GM18951 (cell line): ENCODE measurements around the gene LACTB.
"Not testable (repeated sequence)": the region's sequence is repeated elsewhere in the genome, so short reads cannot be mapped to it uniquely, and the experiment has no call there.

ENCODE experiments used
- POLR2A ChIP-seq: IDR thresholded peaks from 4 replicates; pipeline ENCODE4 v1.6.1; 2011; ENCODE audit warnings: mild to moderate bottlenecking; ENCODE audit not compliant: insufficient read length, insufficient read depth; ENCODE audit errors: extremely low read depth
- in situ Hi-C: fragments of 300-500 bp; cut with MboI; formaldehyde crosslinking; loops from one replicate; pipeline ENCODE4 v1.12.0; 2022; ENCODE audit warnings: low sequenced_read_pairs, mixed read lengths, inconsistent platforms; ENCODE audit not compliant: unreplicated experiment

The LACTB gene

DNA sequence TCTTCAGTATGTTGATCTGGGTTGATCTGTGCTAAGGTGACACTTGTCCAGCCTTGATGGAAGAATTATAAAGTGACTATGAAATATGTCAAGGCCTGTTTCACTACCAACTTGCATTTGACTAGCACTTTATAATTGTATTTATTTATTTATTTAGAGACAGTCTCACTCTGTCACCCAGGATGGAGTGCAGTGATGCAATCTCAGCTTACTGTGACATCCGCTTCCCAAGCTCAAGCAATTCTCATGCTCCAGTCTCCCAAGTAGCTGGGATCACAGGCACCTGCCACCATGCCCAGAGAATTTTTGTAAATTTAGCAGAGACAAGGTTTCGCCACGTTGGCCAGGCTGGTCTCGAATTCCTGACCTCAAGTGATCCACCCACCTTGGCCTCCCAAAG lies 25.5 kb upstream of the LACTB start:
- no peak for TF ChIP-seq POLR2A
- in situ Hi-C loops: no loop called here

DNA sequence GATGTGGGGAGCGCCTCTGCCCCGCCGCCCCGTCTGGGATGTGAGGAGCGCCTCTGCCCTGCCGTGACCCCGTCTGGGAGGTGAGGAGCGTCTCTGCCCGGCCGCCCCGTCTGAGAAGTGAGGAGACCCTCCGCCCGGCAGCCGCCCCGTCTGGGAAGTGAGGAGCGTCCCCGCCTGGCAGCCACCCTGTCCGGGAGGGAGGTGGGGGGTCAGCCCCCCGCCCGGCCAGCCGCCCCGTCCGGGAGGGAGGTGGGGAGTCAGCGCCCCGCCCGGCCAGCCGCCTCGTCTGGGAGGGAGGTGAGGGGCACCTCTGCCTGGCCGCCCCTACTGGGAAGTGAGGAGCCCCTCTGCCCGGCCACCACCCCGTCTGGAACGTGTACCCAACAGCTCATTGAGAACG lies 22.8 kb upstream of the LACTB start:
- in situ Hi-C loops: not testable (repeated sequence)

DNA sequence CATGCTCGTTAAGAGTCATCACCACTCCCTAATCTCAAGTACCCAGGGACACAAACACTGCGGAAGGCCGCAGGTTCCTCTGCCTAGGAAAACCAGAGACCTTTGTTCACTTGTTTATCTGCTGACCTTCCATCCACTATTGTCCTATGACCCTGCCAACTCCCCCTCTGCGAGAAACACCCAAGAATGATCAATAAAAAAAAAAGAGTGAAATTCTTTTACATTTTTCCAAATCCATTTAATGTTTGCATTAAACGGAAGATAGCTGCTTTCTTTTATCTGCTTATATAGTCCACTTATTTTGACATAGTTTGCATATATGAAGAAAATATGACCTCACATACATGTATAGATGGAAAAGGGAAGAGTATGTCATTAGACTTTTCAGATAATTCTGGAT lies 22.1 kb upstream of the LACTB start:
- in situ Hi-C loops: not testable (repeated sequence)

DNA sequence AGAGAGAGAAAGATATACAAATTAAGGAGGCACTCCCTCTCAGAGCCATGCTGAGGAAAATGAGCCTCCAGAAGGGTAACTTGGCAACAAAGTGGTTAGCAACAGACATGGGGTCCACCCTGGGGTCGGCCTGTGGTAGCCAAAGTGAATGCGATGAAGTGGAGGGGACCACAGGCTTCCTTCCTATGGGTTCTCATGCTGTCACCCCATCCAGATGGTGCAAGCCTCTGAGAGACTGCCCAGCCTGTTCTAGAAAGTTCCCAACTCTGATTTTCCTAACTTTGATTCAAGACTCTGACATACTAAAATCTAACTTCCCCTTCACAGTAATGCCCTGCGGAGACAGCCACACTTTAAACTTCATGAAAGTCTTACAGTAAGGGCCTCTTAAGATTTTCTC lies 18.2 kb upstream of the LACTB start:
- TF ChIP-seq POLR2A: no peak
- in situ Hi-C loops: no loop called here

DNA sequence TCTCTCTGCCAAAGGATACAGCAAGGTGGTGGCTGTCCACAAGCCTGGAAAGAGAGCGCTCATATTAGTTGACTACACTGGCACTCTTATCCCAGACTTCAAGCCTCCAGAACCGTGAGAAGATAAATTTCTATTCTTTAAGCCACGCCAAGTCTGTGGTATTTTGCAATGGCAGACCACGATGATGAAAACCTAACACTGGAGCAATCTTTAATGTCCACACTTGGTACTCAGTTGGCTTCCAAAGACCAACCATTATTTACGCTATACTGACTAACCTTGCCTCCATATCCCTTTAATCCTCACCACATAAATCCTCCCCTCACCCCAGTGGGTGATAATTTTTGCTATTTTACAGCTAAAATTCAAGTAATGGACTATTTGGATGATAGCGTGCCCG lies 16.9 kb upstream of the LACTB start:
- TF ChIP-seq POLR2A: no peak
- in situ Hi-C loops: no loop called here

DNA sequence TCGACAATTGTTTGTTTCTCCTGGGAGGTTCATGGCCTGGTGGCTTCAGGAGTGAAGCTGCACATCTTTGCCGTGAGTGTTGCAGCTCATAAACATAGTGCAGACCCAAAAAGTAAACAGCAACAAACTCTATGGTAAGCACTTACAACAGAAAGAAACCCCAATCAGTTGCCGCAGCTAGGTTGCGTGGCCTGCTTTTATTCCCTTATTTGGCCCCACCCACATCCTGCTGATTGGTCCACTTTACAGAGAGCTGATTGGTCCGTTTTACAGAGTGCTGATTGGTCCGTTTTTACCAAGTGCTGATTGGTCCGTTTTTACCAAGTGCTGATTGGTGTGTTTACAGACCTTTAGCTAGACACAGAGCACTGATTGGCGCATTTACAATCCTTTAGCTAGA lies 16.3 kb upstream of the LACTB start:
- in situ Hi-C loops: not testable (repeated sequence)

DNA sequence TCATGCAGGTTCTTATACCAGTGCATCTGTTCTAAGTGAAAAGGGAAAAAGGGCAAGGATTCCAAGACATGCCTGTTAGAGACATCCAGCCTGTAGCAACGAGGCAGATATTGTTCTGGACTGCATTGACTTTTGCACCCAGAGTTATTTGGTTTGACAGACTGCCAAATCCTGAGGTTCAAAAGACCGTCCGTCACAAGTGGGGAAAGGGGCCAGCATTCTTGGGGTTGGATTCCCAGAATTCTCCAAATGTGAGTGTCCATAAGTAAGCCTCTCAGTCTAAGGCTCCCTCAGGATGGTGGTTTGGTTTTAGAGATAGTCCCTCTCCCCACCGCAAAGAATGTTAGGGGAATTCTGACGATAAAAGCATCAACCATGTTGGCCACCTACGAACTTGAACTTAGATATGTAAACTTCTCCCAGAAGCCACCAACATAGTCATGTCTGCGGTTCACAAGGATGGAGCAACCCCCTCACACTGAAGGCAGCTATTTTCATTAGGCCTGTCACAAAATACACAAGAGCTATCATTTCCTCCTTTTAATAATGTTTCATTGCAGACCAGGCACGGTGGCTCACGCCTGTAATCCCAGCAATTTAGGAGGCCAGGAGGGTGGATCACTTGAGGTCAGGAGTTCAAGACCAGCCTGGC lies 13.6 kb upstream of the LACTB start:
- no peak for TF ChIP-seq POLR2A
- in situ Hi-C loops: no loop called here

DNA sequence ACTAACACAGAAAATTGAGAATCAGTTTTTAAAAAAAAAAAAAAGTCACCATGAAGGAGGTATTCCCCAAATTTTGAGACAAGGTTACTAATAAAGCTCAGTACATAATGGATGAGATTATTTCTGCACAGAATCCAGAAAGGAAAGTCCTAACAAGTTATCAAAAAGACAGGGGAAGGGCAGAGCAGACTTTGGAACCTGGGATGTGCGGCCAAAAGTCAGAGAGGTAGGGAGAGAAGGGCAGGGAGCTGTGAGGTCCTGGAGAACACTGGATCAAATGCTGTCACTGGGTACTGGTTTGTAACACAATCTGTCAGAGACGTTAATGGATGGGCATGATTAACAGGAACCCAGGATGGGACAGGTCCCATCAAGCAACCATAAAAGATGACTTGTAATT lies 12.2 kb upstream of the LACTB start:
- in situ Hi-C loops: no loop called here
- TF ChIP-seq POLR2A: no peak

DNA sequence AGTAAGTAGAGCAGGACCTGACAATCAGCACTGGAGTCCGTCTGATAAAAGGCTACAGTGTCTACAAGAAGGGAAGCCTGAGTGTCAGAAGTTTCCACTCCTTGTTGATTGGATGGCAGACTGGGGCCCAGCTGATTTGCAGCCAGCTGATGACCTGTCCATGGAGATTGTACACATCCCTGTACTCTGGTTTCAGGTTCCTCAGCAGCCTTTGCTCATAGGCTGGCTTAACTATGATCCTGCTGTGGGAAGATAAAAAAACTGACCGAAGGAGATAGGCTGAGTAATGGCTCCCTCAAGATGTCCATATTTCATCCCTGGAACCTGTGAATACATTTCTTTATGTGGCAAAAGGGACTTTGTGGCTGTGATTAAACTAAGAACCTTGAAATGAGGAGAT lies 11.7 kb upstream of the LACTB start:
- no peak for TF ChIP-seq POLR2A

DNA sequence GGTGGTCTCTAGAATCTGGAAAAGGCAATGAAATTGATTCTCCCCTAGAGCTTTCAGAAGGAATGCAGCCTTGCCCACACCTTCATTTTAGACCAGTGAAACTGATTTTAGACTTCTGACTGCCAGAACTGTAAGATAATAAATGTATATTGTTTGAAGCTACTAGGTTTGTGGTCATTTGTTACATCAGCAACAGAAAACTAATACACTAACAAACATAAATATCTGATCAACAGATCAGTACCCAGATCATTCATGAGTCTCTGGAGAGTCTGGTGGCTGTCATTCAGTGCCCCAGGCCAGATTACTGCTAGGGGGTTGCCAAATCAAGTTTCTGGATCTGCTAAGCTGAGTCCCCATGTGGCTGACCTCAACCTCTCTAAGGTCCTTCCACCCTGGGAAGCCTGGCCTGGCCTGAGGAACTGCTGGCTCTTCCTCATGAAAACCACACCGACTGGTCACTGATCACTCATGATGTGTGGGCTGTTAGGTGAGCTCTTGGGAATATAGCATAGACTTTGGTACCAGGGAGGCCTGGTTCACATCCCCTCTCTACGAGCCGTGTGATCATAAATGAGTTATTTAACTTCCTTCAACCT lies 11.1 kb upstream of the LACTB start:
- in situ Hi-C loops: no loop called here
- TF ChIP-seq POLR2A: no peak

More for the DNA sequence above, 11.7 kb upstream of the LACTB start:
- in situ Hi-C loops: no loop called here

DNA sequence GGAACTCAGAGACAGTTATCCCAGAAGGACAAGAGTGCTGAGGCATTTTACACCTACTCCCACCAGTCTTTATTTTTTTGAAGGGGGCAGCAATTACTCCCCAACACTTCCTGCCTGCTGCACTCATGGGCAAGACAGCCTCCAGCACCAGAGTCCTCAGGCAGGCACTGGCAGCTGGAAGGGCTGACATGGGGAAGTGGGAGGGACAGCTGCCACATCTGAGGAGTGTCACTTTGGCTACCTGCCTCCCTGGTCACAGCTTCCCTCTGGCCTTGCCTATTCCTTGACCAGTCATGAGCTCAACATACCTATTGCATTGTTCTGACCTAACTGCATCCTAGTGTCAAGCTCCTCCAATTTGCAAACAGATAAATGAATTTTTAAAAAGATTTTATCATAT lies 10.2 kb upstream of the LACTB start:
- in situ Hi-C loops: no loop called here
- no peak for TF ChIP-seq POLR2A

DNA sequence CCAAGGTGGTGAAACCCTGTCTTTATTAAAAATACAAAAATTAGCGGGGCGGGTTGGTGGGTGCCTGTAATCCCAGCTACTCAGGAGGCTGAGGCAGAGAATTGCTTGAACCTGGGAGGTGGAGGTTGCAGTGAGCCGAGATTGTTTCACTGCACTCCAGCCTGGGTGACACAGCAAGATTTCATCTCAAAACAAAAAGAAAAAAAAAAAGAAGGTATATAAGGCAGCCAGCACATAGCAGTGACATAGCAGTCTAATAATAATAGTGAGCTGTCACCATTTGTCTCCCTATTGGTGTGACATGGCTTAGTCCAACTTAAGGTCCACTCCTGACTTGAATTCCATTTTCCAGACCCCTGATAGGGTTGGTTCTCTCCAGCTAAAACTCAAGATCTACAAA lies 8.8 kb upstream of the LACTB start:
- TF ChIP-seq POLR2A: no peak
- in situ Hi-C loops: no loop called here

DNA sequence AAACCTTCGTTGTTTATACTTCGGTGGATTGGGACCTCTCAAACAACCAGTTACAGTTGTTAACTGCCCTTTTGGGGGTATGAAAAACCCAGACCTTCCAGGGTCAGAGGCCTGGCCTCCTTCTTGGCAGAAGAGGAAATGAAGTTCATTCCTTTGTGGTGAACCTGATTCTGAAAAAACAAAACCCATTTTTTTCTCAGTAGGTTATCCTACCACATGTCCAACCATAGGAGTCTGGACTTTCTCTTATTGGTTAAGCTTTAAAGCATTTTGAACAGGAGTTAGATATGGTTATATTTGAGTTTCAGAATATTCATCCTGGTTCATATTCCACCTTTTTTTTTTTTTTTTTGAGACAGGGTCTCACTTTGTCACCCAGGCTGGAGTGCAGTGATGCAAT lies 7.2 kb upstream of the LACTB start:
- no peak for TF ChIP-seq POLR2A
- in situ Hi-C loops: no loop called here

DNA sequence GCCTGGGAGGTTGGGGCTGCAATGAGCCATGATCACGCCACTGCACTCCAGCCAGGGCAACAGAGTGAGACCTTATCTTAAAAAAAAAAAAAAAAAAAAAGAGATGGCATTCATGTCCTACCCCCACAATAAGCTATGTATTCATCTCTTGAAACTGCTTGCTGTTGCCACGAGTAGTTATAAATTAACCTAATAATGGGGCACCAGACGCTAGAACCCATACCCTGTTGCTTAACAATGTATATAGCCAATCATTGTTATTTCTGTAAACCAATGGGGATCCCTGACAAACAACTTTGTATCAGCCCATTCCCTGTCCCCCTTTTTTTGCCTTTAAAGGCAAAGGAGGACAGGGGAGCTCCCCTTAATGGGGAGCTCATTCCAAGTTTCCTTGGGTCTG lies 2.8 kb upstream of the LACTB start:
- in situ Hi-C loops: no loop called here
- no peak for TF ChIP-seq POLR2A
